Tracheal epithelial cell (primary cell): ENCODE data around the gene SLC40A1. TPM values are rescaled to one million over a fixed set of nuclear protein-coding genes. Genes with fewer than 3 reads are reported as not detected.

Experiments used
- total RNA-seq: library from RNA; depleted of rRNA; stranded (reverse); fragments of >200 nt; gene quantifications from 2 replicates; pipeline ENCODE4 v1.2.1, GENCODE V29; 2014

The SLC40A1 gene, protein sequence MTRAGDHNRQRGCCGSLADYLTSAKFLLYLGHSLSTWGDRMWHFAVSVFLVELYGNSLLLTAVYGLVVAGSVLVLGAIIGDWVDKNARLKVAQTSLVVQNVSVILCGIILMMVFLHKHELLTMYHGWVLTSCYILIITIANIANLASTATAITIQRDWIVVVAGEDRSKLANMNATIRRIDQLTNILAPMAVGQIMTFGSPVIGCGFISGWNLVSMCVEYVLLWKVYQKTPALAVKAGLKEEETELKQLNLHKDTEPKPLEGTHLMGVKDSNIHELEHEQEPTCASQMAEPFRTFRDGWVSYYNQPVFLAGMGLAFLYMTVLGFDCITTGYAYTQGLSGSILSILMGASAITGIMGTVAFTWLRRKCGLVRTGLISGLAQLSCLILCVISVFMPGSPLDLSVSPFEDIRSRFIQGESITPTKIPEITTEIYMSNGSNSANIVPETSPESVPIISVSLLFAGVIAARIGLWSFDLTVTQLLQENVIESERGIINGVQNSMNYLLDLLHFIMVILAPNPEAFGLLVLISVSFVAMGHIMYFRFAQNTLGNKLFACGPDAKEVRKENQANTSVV
- 1.4 and 1.7 TPM in 2 replicates for total RNA-seq

DNA sequence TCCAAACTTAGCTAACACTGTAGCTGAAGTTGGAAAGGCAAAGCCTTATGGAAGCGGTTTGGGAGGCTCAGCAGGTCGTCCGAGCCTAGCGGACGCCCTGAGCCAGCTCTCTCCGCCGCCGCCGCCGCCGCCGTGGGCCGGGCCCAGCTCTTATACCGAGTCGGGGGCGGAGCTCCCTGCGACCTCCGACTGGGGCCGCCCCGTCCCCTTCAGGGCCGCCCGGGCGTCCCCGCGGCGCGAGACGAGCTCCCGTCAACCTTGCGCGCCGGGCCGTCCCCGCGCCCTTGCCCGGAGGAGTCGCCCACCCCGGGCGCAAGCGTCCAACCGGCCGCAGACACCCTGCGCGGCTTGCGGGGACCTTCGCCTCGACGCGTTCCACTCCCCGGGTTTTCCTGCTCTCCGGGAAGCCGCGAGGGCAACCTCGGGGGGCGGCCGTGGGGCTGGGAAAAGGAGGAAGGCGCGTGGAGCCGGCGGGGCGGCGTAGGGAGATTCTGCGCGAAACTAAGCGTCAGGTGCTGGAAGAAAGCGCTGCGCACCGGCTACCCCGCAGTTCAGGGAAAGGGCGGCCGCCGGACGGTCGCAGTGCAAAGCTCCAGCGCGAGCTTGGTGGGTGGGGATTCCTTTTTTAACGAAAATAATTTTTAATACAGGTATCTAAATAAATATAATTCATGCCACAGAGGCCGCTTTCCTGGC is at the start of gene SLC40A1:
TSS of gene SLC40A1 (minus strand) at position 129 of the 696 bp plus-strand sequence. CDS start 326 bp downstream, outside the sequence.

Other genes starting within 250 kb of the SLC40A1 start
- 40.5 and 54.6 TPM in 2 replicates for gene WDR75, start 139.3 kb downstream of the SLC40A1 start, total RNA-seq
- 38.2 and 46.5 TPM in 2 replicates for gene ASNSD1, start 80.7 kb upstream of the SLC40A1 start, total RNA-seq
- gene ANKAR, start 93.9 kb upstream of the SLC40A1 start, total RNA-seq = 1.7 and 2.4 TPM in 2 replicates
- 6.5 and 17.1 TPM in 2 replicates for gene OSGEPL1, start 182.0 kb upstream of the SLC40A1 start, total RNA-seq
- 34.7 and 50.3 TPM in 2 replicates for gene ORMDL1, start 203.6 kb upstream of the SLC40A1 start, total RNA-seq
- 17.6 and 19.6 TPM in 2 replicates for gene PMS1, start 203.7 kb upstream of the SLC40A1 start, total RNA-seq